Liver (tissue), 9 donors: Measurements from ENCODE around the gene CCDC93. TPM values are rescaled to one million over a fixed set of nuclear protein-coding genes. Genes with fewer than 3 reads are reported as not detected.

ENCODE experiments used
- DNase-seq: peaks from one replicate; pipeline ENCODE4 v3.0.0-alpha.2; 2017; ENCODE audit warnings: low spot score
- H3K27ac ChIP-seq, 2 donors: one replicate each; pipeline ENCODE4 v1.7.0; 2013; ENCODE audit warnings: inconsistent platforms in 2 of 2, low read length in 2 of 2, control low read depth in 1 of 2, low read depth in 1 of 2, mild to moderate bottlenecking in 1 of 2
- H3K27me3 ChIP-seq, 4 donors: one replicate each; pipeline versions ENCODE4 v1.6.1 to v1.7.0; 2013; ENCODE audit warnings: low read length in 3 of 4, inconsistent platforms in 1 of 4, mild to moderate bottlenecking in 1 of 4, moderate library complexity in 1 of 4; ENCODE audit not compliant: control insufficient read depth in 4 of 4, insufficient read depth in 4 of 4
- H3K36me3 ChIP-seq, 4 donors: one replicate each; pipeline versions ENCODE4 v1.6.1 to v1.7.0; 2013; ENCODE audit warnings: low read length in 3 of 4, mild to moderate bottlenecking in 3 of 4, low read depth in 1 of 4, moderate library complexity in 1 of 4; ENCODE audit not compliant: control insufficient read depth in 4 of 4, insufficient read depth in 3 of 4
- H3K4me1 ChIP-seq, 4 donors: one replicate each; pipeline versions ENCODE4 v1.6.1 to v1.7.0; 2013; ENCODE audit warnings: low read length in 3 of 4, mild to moderate bottlenecking in 3 of 4, moderate library complexity in 1 of 4; ENCODE audit not compliant: control insufficient read depth in 4 of 4, insufficient read depth in 4 of 4
- H3K4me3 ChIP-seq, 3 donors: one replicate each; pipeline versions ENCODE4 v1.6.1 to v1.7.0; 2013; ENCODE audit warnings: low read length in 3 of 3, control low read depth in 1 of 3, low read depth in 1 of 3, mild to moderate bottlenecking in 1 of 3
- H3K9ac ChIP-seq, 2 donors: one replicate each; pipeline ENCODE4 v1.7.0; 2013; ENCODE audit warnings: low read length in 2 of 2, mild to moderate bottlenecking in 2 of 2, moderate library complexity in 2 of 2, control low read depth in 1 of 2, low read depth in 1 of 2
- H3K9me3 ChIP-seq, 4 donors: one replicate each; pipeline versions ENCODE4 v1.6.1 to v1.7.0; 2013; ENCODE audit warnings: low read length in 3 of 4; ENCODE audit not compliant: control insufficient read depth in 4 of 4
- EGR1 ChIP-seq, 2 donors: IDR thresholded peaks; 2 replicates each; pipeline ENCODE4 v1.6.1; 2016 to 2018; ENCODE audit warnings: antibody characterized with exemption in 2 of 2, low read depth in 2 of 2
- FOXA1 ChIP-seq: IDR thresholded peaks from 2 replicates; pipeline ENCODE4 v1.6.1; 2016; ENCODE audit warnings: antibody characterized with exemption
- FOXA2 ChIP-seq: IDR thresholded peaks from 2 replicates; pipeline ENCODE4 v1.6.1; 2016; ENCODE audit warnings: antibody characterized with exemption
- GABPA ChIP-seq, 2 donors: IDR thresholded peaks in 1 of 2; conservative IDR thresholded peaks in 1 of 2; 2 replicates each; pipeline ENCODE4 v1.6.1; 2016; ENCODE audit warnings: antibody characterized with exemption in 2 of 2, mild to moderate bottlenecking in 1 of 2, moderate library complexity in 1 of 2
- HNF4A ChIP-seq, 2 donors: conservative IDR thresholded peaks; 2 replicates each; pipeline ENCODE4 v1.6.1; 2016; ENCODE audit warnings: antibody characterized with exemption in 2 of 2, mild to moderate bottlenecking in 2 of 2
- HNF4G ChIP-seq: IDR thresholded peaks from 2 replicates; pipeline ENCODE4 v1.6.1; 2016; ENCODE audit warnings: antibody characterized with exemption
- JUND ChIP-seq, 2 donors: IDR thresholded peaks; 2 replicates each; pipeline ENCODE4 v1.6.1; 2016; ENCODE audit warnings: antibody characterized with exemption in 2 of 2
- NR2F2 ChIP-seq: IDR thresholded peaks from 2 replicates; pipeline ENCODE4 v1.6.1; 2016; ENCODE audit warnings: antibody characterized with exemption
- RAD21 ChIP-seq, 2 donors: IDR thresholded peaks; 2 replicates each; pipeline ENCODE4 v1.6.1; 2016; ENCODE audit warnings: antibody characterized with exemption in 2 of 2, mild to moderate bottlenecking in 2 of 2
- RXRA ChIP-seq, 2 donors: IDR thresholded peaks; 2 replicates each; pipeline ENCODE4 v1.6.1; 2017 to 2018; ENCODE audit warnings: antibody characterized with exemption in 2 of 2, mild to moderate bottlenecking in 1 of 2
- SP1 ChIP-seq: IDR thresholded peaks from 2 replicates; pipeline ENCODE4 v1.6.1; 2018; ENCODE audit warnings: antibody characterized with exemption, mild to moderate bottlenecking
- TAF1 ChIP-seq: conservative IDR thresholded peaks from 2 replicates; pipeline ENCODE4 v1.6.1; 2016; ENCODE audit warnings: antibody characterized with exemption, mild to moderate bottlenecking
- YY1 ChIP-seq: IDR thresholded peaks from 2 replicates; pipeline ENCODE4 v1.6.1; 2016; ENCODE audit warnings: antibody characterized with exemption, mild to moderate bottlenecking
- WGBS: extraction: QIAGEN DNeasy Blood & Tissue Kit; methylation state at CpG from one replicate; pipeline ENCODE4 v1.1.7; 2013; 5-methylcytosine and 5-hydroxymethylcytosine counted together
- polyA plus RNA-seq, 2 donors: library from polyadenylated mRNA; stranded (reverse) in 1 of 2; unstranded in 1 of 2; fragments of 200-250 nt in 1 of 2; fragments of >200 nt in 1 of 2; fragmentation: Nextera tagmentation in 1 of 2; extraction: Ambion mirVana in 1 of 2; gene quantifications; one replicate each; pipeline versions ENCODE4 v1.2.1 to v1.2.3, GENCODE V29; 2013 to 2015
- total RNA-seq, 2 donors: library from RNA; depleted of rRNA; stranded (reverse); fragments of >200 nt; gene quantifications; one replicate each; pipeline ENCODE4 v1.2.3, GENCODE V29; 2014
- TF ChIP-seq, protein P1 (sequence below): IDR thresholded peaks from 2 replicates; pipeline ENCODE4 v1.6.1; 2016; ENCODE audit warnings: antibody characterized with exemption
- TF ChIP-seq, protein P2 (sequence below): fragments of 150-350 bp; IDR thresholded peaks from 2 replicates; pipeline ENCODE4 v1.5.1; 2017; ENCODE audit warnings: improper control_type of control experiment, low read depth, low read length; ENCODE audit not compliant: missing input control
- TF ChIP-seq, protein P3 (sequence below): IDR thresholded peaks from 2 replicates; pipeline ENCODE4 v1.6.1; 2016; ENCODE audit warnings: antibody characterized with exemption
- TF ChIP-seq, protein P4 (sequence below): IDR thresholded peaks from 2 replicates; pipeline ENCODE4 v1.6.1; 2016; ENCODE audit warnings: antibody characterized with exemption, mild to moderate bottlenecking
- donor health status: healthy.
- donor health status: healthy.
- donor health status: healthy.
- donor health status: healthy.
- donor health status: healthy.

CCDC93 gene
- total and polyA plus RNA-seq, 4 donors: 4.0 to 14.2 (median 8.5) TPM

DNA sequence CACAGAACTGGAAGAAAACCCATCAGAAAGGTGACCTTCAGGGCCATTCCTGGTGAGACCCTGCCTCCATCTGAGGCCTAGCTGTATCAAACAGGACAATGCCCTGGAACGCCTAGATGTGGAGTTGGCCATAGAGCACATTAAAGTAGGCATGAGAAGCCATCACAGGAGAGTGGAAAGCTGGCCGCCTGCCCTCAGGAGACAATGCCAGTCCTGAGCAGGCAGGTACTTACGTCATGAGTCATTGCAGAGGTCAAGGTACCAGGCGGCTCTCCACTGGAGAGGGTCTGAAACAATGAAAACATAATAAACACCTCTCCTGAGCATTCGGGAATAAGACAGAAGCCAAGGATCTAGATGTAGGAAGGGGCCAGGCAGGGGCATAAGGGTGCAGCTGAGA lies 68.6 kb downstream of the CCDC93 start:
- Histone ChIP-seq H3K4me3 (no peak overlapping the region), H3K36me3 (peaks cover 7 to 85% (median 65%) of the 10 kb centered on the region in 4 donors), H3K9ac (no peak overlapping the region), H3K4me1 (no peaks in the 10 kb centered on the region), H3K27me3 (no peaks in the 10 kb centered on the region), H3K27ac (no peak overlapping the region), H3K9me3 (no peaks in the 10 kb centered on the region)
- no peak for DNase-seq
- WGBS: 92% methylated on average over 5 of the region's 5 CpGs
- TF ChIP-seq TAF1: no peak
- TF ChIP-seq, protein P1, sequence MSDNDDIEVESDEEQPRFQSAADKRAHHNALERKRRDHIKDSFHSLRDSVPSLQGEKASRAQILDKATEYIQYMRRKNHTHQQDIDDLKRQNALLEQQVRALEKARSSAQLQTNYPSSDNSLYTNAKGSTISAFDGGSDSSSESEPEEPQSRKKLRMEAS: no peak
- TF ChIP-seq EGR1 (IDR thresholded peaks at IDR 0.05; ENCODE audit: low read depth in 2 of 2): no peak

DNA sequence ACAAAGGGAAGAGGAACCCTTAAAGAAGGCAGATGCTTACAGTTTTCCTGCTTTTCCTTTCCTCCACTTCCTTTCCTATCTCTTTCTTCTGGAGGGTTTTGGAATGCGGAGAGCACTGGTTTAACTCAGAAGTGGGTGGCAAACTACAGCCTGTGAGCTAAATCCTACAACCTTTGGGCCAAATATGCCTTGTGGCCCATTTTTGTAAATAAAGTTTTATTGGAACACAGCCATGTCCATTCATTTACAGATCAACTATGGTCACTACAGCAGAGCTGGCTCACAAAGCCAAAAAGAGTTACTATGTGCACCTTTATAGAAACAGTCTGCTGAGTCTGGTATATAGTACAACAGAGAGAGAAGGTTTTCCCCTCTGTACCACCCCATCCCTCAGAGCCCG lies 69.1 kb downstream of the CCDC93 start:
- no peaks in the 10 kb centered on the region for H3K9me3 ChIP-seq
- WGBS: 97% methylated on average over 2 of the region's 2 CpGs
- DNase-seq: no peak

DNA sequence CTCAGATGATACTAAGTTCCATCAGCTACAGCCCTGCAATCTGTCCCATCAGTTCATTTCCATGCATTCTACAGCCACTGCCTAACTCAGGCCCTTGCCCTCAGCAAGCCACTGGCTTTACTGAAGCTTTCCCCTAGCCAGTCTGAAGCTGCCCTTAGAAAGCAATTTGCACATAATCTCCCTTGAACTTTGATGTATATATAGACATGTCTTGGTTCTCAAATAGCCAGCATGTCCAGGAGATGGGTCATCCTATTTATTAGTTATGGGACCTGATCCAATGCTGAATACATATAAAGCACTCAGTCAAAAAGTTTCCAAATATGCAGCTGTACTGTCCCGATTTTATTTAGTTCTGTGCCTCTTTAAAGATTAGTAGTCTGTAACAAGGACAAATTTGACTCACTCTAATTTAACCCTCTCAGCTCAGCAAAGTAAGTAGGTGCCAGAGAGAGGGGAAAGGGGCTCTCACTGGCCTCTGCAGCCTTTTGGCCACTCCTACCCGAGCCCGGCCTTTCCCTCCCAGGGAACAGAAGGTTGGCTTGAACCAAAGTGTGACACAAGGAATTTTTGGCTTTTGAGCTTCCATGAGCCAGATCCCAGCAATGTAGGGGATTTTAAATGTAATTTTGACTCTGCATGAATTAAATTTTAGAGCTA lies 70.7 kb downstream of the CCDC93 start:
- Histone ChIP-seq H3K27ac (no peak overlapping the region), H3K27me3 (no peaks in the 10 kb centered on the region), H3K4me3 (no peak overlapping the region), H3K4me1 (no peaks in the 10 kb centered on the region), H3K36me3 (peaks cover 10 to 89% (median 71%) of the 10 kb centered on the region in 4 donors), H3K9me3 (no peaks in the 10 kb centered on the region), H3K9ac (no peak overlapping the region)
- WGBS: 83% methylated on average over 3 of the region's 3 CpGs
- no peak for DNase-seq
- TF ChIP-seq GABPA (IDR thresholded peaks at IDR 0.05 in 1 of 2, conservative IDR thresholded peaks at IDR 0.05 in 1 of 2): no peak
- TF ChIP-seq, protein P2, sequence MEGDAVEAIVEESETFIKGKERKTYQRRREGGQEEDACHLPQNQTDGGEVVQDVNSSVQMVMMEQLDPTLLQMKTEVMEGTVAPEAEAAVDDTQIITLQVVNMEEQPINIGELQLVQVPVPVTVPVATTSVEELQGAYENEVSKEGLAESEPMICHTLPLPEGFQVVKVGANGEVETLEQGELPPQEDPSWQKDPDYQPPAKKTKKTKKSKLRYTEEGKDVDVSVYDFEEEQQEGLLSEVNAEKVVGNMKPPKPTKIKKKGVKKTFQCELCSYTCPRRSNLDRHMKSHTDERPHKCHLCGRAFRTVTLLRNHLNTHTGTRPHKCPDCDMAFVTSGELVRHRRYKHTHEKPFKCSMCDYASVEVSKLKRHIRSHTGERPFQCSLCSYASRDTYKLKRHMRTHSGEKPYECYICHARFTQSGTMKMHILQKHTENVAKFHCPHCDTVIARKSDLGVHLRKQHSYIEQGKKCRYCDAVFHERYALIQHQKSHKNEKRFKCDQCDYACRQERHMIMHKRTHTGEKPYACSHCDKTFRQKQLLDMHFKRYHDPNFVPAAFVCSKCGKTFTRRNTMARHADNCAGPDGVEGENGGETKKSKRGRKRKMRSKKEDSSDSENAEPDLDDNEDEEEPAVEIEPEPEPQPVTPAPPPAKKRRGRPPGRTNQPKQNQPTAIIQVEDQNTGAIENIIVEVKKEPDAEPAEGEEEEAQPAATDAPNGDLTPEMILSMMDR: no peak
- TF ChIP-seq, protein P3, sequence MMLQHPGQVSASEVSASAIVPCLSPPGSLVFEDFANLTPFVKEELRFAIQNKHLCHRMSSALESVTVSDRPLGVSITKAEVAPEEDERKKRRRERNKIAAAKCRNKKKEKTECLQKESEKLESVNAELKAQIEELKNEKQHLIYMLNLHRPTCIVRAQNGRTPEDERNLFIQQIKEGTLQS: no peak
- TF ChIP-seq, protein P4, sequence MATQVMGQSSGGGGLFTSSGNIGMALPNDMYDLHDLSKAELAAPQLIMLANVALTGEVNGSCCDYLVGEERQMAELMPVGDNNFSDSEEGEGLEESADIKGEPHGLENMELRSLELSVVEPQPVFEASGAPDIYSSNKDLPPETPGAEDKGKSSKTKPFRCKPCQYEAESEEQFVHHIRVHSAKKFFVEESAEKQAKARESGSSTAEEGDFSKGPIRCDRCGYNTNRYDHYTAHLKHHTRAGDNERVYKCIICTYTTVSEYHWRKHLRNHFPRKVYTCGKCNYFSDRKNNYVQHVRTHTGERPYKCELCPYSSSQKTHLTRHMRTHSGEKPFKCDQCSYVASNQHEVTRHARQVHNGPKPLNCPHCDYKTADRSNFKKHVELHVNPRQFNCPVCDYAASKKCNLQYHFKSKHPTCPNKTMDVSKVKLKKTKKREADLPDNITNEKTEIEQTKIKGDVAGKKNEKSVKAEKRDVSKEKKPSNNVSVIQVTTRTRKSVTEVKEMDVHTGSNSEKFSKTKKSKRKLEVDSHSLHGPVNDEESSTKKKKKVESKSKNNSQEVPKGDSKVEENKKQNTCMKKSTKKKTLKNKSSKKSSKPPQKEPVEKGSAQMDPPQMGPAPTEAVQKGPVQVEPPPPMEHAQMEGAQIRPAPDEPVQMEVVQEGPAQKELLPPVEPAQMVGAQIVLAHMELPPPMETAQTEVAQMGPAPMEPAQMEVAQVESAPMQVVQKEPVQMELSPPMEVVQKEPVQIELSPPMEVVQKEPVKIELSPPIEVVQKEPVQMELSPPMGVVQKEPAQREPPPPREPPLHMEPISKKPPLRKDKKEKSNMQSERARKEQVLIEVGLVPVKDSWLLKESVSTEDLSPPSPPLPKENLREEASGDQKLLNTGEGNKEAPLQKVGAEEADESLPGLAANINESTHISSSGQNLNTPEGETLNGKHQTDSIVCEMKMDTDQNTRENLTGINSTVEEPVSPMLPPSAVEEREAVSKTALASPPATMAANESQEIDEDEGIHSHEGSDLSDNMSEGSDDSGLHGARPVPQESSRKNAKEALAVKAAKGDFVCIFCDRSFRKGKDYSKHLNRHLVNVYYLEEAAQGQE: no peak
- no peak for TF ChIP-seq JUND (IDR thresholded peaks at IDR 0.05)
- TF ChIP-seq YY1: no peak
- no peak for TF ChIP-seq RXRA (IDR thresholded peaks at IDR 0.05)
- no peak for TF ChIP-seq SP1
- no peak for TF ChIP-seq HNF4A (conservative IDR thresholded peaks at IDR 0.05)
- no peak for TF ChIP-seq EGR1 (IDR thresholded peaks at IDR 0.05; ENCODE audit: low read depth in 2 of 2)
- no peak for TF ChIP-seq FOXA2
- no peak for TF ChIP-seq TAF1
- TF ChIP-seq, protein P1: no peak

More for the DNA sequence above, 69.1 kb downstream of the CCDC93 start:
- TF ChIP-seq, protein P2: no peak
- TF ChIP-seq, protein P1: no peak
- TF ChIP-seq GABPA (IDR thresholded peaks at IDR 0.05 in 1 of 2, conservative IDR thresholded peaks at IDR 0.05 in 1 of 2) (no peak), FOXA2 (no peak), HNF4A (conservative IDR thresholded peaks at IDR 0.05) (no peak), YY1 (no peak), HNF4G (no peak), NR2F2 (no peak), TAF1 (no peak), EGR1 (IDR thresholded peaks at IDR 0.05; ENCODE audit: low read depth in 2 of 2) (no peak), RAD21 (IDR thresholded peaks at IDR 0.05) (no peak), FOXA1 (no peak)
- H3K27ac ChIP-seq: no peak overlapping the region
- no peaks in the 10 kb centered on the region for H3K27me3 ChIP-seq
- no peak overlapping the region for H3K9ac ChIP-seq
- peaks cover 7 to 85% (median 66%) of the 10 kb centered on the region in 4 donors for H3K36me3 ChIP-seq
- H3K4me3 ChIP-seq: no peak overlapping the region
- H3K4me1 ChIP-seq: no peaks in the 10 kb centered on the region
